Gastroesophageal sphincter (tissue), 4 donors: ENCODE measurements around the gene STEAP3. TPM values are rescaled to one million over a fixed set of nuclear protein-coding genes. Genes with fewer than 3 reads are reported as not detected.
A peak's percentile ranks its signal among the peaks of the same experiment; 100 is the strongest.

ENCODE experiments used
- ATAC-seq: fragments of 150-250 bp; one replicate; pipeline ENCODE4 v1.9.1; 2016; ENCODE audit warnings: mild to moderate bottlenecking, moderate library complexity
- H3K27ac ChIP-seq, 4 donors: fragments of 200-600 bp; sonication (generic) in 3 of 4; 1 replicate in 3 of 4; 2 replicates in 1 of 4; pipeline ENCODE4 v1.5.1; 2016 to 2019
- H3K27me3 ChIP-seq: fragments of 200-600 bp; sonication (generic); one replicate; pipeline ENCODE4 v1.5.1; 2019
- H3K36me3 ChIP-seq, 2 donors: fragments of 200-600 bp; sonication (generic); one replicate each; pipeline ENCODE4 v1.5.1; 2019; ENCODE audit warnings: control low read depth in 1 of 2
- H3K4me1 ChIP-seq, 3 donors: fragments of 200-600 bp; sonication (generic); 1 replicate in 2 of 3; 2 replicates in 1 of 3; pipeline ENCODE4 v1.5.1; 2016 to 2019; ENCODE audit warnings: control low read depth in 2 of 3
- H3K4me3 ChIP-seq, 2 donors: fragments of 200-600 bp; sonication (generic); one replicate each; pipeline ENCODE4 v1.5.1; 2019; ENCODE audit warnings: mild to moderate bottlenecking in 1 of 2, moderate library complexity in 1 of 2
- H3K9me3 ChIP-seq, 3 donors: fragments of 200-600 bp; sonication (generic); one replicate each; pipeline ENCODE4 v1.5.1; 2017 to 2019; ENCODE audit warnings: control low read depth in 2 of 3
- EP300 ChIP-seq: sonication (generic); formaldehyde crosslinking; IDR thresholded peaks from one replicate; pipeline ENCODE4 v1.6.1; 2017; ENCODE audit warnings: antibody characterized with exemption, mild to moderate bottlenecking
- POLR2A ChIP-seq, 2 donors: fragments of 450-650 bp; IDR thresholded peaks; one replicate each; pipeline ENCODE4 v1.6.1; 2017; ENCODE audit warnings: antibody characterized with exemption in 2 of 2, mild to moderate bottlenecking in 2 of 2, moderate library complexity in 1 of 2
- POLR2AphosphoS5 ChIP-seq: sonication (generic); formaldehyde crosslinking; IDR thresholded peaks from one replicate; pipeline ENCODE4 v1.6.1; 2017; ENCODE audit warnings: antibody characterized with exemption
- WGBS, 2 donors: methylation state at CpG; one replicate each; pipeline ENCODE4 v1.1.5; 2018; ENCODE audit warnings: low coverage in 1 of 2; 5-methylcytosine and 5-hydroxymethylcytosine counted together
- total RNA-seq, 4 donors: library from RNA; depleted of rRNA; stranded (reverse); fragments of >200 nt; gene quantifications; one replicate each; pipeline ENCODE4 v1.1.0, GENCODE V29; 2016
- TF ChIP-seq, protein P1 (sequence below), 4 experiments: fragments of 200-600 bp in 2 of 4; fragments of 450-650 bp in 2 of 4; sonication (generic) in 1 of 4; IDR thresholded peaks; one replicate each; pipeline ENCODE4 v1.5.1; 2017 to 2019; ENCODE audit warnings: antibody characterized with exemption in 4 of 4, mild to moderate bottlenecking in 2 of 4, moderate library complexity in 2 of 4

STEAP3 gene
- total RNA-seq, 4 donors from 2014 or later: 2.0 to 10.6 (median 4.6) TPM

DNA sequence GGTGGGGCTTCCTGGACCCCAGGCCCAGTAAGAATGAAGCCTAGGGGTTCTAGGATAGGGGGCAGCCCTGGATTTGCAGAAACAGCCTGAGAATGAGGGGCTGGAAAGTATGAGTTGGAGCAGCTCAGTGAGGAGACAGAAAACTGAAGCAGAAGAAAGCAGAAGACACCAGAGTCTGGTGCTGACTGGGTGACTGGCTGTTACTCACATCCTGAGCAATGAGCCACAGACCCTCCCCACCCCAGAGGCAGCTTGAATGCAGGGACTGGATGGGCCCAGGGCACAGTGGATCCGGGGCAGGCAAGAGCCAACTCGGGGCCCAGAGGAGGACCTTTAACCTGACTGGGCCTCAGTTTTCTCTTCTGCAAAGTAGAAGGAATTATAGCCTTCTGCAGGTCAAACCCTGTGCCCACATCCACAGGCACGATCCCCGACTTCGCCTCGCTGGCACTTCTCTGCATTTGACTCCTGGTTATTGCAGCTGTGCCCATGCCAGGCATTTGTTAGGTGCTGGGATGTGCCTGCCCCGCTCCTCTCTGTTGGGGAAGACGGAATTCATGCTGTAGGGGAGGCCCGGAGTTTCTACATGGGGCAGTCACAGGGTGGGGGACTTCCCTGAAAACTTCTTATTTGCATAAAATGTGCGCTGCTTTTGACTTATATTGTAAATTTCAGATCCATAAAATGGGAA, 8.5 kb downstream of the STEAP3 start:
- no peaks in the 10 kb centered on the region for H3K36me3 ChIP-seq
- 97% methylated on average over 5 of the region's 10 CpGs; no CpG with 5 or more reads in 1 of the 2 donors for WGBS, 2 donors
- H3K4me3 ChIP-seq: no peak overlapping the region
- TF ChIP-seq EP300 (no peak), POLR2A (IDR thresholded peaks at IDR 0.05) (no peak), POLR2AphosphoS5 (no peak)
- TF ChIP-seq, protein P1, sequence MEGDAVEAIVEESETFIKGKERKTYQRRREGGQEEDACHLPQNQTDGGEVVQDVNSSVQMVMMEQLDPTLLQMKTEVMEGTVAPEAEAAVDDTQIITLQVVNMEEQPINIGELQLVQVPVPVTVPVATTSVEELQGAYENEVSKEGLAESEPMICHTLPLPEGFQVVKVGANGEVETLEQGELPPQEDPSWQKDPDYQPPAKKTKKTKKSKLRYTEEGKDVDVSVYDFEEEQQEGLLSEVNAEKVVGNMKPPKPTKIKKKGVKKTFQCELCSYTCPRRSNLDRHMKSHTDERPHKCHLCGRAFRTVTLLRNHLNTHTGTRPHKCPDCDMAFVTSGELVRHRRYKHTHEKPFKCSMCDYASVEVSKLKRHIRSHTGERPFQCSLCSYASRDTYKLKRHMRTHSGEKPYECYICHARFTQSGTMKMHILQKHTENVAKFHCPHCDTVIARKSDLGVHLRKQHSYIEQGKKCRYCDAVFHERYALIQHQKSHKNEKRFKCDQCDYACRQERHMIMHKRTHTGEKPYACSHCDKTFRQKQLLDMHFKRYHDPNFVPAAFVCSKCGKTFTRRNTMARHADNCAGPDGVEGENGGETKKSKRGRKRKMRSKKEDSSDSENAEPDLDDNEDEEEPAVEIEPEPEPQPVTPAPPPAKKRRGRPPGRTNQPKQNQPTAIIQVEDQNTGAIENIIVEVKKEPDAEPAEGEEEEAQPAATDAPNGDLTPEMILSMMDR (IDR thresholded peaks at IDR 0.05): no peak
- H3K27ac ChIP-seq: no peak overlapping the region
- no peak for ATAC-seq
- no peaks in the 10 kb centered on the region for H3K27me3 ChIP-seq
- no peaks in the 10 kb centered on the region for H3K9me3 ChIP-seq
- H3K4me1 ChIP-seq: no peaks in the 10 kb centered on the region

DNA sequence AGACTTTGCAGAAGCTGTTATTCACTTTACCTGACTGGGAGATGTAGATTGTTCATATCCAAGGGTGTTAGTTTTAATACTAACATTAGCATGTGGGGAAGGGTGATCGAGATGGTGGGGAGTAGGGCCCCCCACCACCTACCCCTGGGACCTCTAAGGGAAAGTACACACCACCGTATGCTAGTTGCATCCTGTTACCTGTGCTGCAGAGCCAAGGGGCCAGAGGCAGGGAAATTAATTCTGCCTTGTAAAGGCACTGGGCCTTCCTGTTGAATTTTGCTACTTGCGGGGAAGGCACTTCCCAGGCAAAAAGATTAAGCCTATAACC, 9.0 kb downstream of the STEAP3 start:
- Histone ChIP-seq H3K9me3 (no peaks in the 10 kb centered on the region), H3K27me3 (no peaks in the 10 kb centered on the region), H3K4me1 (no peaks in the 10 kb centered on the region), H3K27ac (no peak overlapping the region), H3K36me3 (no peaks in the 10 kb centered on the region), H3K4me3 (no peak overlapping the region)
- 100% methylated on average over 2 of the region's 3 CpGs; no CpG with 5 or more reads in 1 of the 2 donors for WGBS, 2 donors
- no peak for ATAC-seq
- TF ChIP-seq, protein P1 (IDR thresholded peaks at IDR 0.05): no peak

GRCh38 chr2:119233326-119234020, 9.8 kb downstream of the STEAP3 start:
- Histone ChIP-seq H3K36me3 (no peaks in the 10 kb centered on the region), H3K27me3 (no peaks in the 10 kb centered on the region), H3K4me1 (no peaks in the 10 kb centered on the region), H3K4me3 (no peak overlapping the region), H3K27ac (no peak overlapping the region), H3K9me3 (no peaks in the 10 kb centered on the region)
- TF ChIP-seq, protein P1 (IDR thresholded peaks at IDR 0.05): no peak
- TF ChIP-seq POLR2AphosphoS5 (no peak), EP300 (no peak), POLR2A (IDR thresholded peaks at IDR 0.05) (no peak)
- ATAC-seq: no peak
- WGBS, 2 donors: 85 to 100% methylated on average over 2 to 3 of the region's 7 CpGs

DNA sequence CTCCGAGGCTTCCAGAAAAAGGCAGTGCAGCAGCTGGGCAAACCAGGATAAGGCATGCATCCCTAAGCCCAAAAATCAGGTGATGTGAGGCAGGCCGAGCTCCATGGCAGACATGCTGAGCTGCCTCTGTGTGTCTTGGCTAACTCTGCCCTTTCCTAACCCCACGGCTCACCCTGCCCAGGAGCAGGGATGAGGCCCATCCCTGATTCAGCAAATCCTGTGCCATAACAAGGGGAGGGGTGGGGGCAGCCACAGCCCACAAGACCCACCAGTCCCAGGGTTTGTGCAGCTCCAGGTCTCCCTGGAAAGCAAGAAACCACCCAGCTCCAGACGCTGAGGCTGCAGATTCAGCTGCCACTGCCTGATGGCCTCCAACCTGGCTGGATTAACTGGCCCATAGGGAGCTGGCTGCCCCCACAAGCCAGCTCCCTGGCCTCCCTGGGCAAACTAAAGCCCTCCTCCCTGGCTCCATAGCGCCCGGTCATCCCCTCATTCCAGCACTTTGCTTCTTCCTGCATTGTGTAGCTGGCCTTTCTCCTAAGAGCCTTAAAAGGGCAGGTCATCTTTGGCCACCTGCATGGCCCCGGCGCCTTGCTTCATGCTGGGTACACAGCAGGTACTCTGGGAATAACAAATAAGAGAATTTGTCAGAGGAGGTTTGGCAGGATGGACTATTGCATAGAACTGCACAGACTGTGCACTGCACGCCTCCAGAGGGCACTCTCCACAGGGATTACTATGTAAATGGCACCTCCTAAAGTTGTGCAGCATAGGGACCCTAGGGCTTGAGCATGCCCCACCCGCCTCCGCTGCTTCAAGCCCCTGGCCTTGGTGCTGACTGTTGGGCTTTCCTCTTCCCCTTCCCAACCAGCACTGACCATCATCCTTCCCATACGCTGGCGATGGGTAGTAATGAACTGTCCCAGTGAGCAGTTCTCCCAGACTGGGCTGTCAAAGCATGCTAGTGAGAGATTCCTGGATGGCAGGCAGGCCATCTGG, 10.7 kb downstream of the STEAP3 start:
- H3K4me3 ChIP-seq: no peak overlapping the region
- H3K9me3 ChIP-seq: no peaks in the 10 kb centered on the region
- no peaks in the 10 kb centered on the region for H3K27me3 ChIP-seq
- no peak overlapping the region for H3K27ac ChIP-seq
- no peak for ATAC-seq
- no peaks in the 10 kb centered on the region for H3K4me1 ChIP-seq
- 53 to 100% methylated on average over 2 of the region's 13 CpGs for WGBS, 2 donors
- TF ChIP-seq, protein P1 (IDR thresholded peaks at IDR 0.05): peak in 1 of 4 experiments; percentile 9
- no peak for TF ChIP-seq POLR2AphosphoS5
- no peaks in the 10 kb centered on the region for H3K36me3 ChIP-seq
